ENCODE results near the gene SPATA17.

SPATA17 gene

DNA sequence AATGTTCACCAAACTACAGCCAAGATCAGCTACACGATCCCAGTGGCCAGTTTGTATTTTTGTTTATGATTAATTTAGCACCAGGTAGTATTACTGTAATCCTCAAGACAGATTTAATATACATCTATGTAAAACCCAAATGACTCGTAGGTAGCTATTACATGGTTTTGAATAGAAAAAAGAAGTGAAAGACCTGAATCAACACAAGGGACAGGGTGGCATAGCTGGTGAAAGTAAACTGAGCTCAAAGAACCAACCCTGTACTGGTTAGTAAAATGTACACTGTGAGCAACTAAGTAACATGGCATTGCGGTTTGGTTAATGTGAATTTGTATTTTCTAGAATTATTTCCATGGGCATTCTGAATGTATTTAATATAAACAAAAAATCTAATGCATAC lies 9.1 kb upstream of the SPATA17 start:
- TF ChIP-seq SP1 (IDR thresholded peaks at IDR 0.05) (no peak), FOXA1 (IDR thresholded peaks at IDR 0.05) (no peak), TARDBP (IDR thresholded peaks at IDR 0.05) (no peak), FOXM1 (IDR thresholded peaks at IDR 0.05; ENCODE audit: borderline replicate concordance) (no peak), CTBP1 (IDR thresholded peaks at IDR 0.05; ENCODE audit: borderline replicate concordance) (no peak), BHLHE40 (IDR thresholded peaks at IDR 0.05; ENCODE audit: borderline replicate concordance) (no peak), NFRKB (IDR thresholded peaks at IDR 0.05) (no peak), L3MBTL2 (conservative IDR thresholded peaks at IDR 0.05) (no peak), ARNT (IDR thresholded peaks at IDR 0.05) (no peak), SUZ12 (IDR thresholded peaks at IDR 0.05) (no peak), LEF1 (IDR thresholded peaks at IDR 0.05; ENCODE audit: borderline replicate concordance) (no peak), HDGF (IDR thresholded peaks at IDR 0.05; ENCODE audit: borderline replicate concordance) (no peak), ELF4 (IDR thresholded peaks at IDR 0.05) (no peak), ZNF384 (IDR thresholded peaks at IDR 0.05) (no peak), FOXK2 (IDR thresholded peaks at IDR 0.05) (no peak)
- TF ChIP-seq, protein P1, sequence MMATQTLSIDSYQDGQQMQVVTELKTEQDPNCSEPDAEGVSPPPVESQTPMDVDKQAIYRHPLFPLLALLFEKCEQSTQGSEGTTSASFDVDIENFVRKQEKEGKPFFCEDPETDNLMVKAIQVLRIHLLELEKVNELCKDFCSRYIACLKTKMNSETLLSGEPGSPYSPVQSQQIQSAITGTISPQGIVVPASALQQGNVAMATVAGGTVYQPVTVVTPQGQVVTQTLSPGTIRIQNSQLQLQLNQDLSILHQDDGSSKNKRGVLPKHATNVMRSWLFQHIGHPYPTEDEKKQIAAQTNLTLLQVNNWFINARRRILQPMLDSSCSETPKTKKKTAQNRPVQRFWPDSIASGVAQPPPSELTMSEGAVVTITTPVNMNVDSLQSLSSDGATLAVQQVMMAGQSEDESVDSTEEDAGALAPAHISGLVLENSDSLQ (IDR thresholded peaks at IDR 0.05), result no peak
- ChIA-PET POLR2A (interaction anchor here (1.6 kb wide), 1 partner anchor 9 kb away, joined by 4 read pairs; the partner anchor contains the start of genes GPATCH2 and SPATA17), CTCF (no interaction called here)
- no peak for DNase-seq (ENCODE audit: extremely low spot score)

DNA sequence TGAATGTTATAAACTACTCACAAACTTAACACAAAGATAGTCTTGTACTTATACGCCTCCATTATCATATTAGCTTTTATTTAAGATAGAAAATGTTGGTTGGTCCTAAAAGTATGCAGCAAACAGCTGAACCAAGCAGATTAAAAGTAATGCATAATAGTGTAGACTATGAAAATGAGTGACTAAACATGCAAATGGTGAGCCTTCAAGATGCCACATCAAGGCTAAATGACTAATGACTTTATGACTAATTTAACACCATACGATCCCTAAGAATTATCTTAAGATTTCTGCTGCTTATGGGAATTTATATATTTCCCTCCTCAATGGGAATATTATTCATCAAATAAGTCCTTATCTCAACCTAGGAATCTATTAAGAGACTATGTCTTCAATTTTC lies 4.8 kb upstream of the SPATA17 start:
- ChIA-PET POLR2A (no interaction called here), CTCF (no interaction called here)
- no peak for DNase-seq (ENCODE audit: extremely low spot score)
- no peak for TF ChIP-seq ARNT (IDR thresholded peaks at IDR 0.05)
- TF ChIP-seq ELF4 (IDR thresholded peaks at IDR 0.05), result no peak
- TF ChIP-seq, protein P1 (IDR thresholded peaks at IDR 0.05), result no peak
- TF ChIP-seq NFRKB (IDR thresholded peaks at IDR 0.05), result no peak
- no peak for TF ChIP-seq TARDBP (IDR thresholded peaks at IDR 0.05)
- TF ChIP-seq SUZ12 (IDR thresholded peaks at IDR 0.05), result no peak
- TF ChIP-seq FOXA1 (IDR thresholded peaks at IDR 0.05), result no peak

DNA sequence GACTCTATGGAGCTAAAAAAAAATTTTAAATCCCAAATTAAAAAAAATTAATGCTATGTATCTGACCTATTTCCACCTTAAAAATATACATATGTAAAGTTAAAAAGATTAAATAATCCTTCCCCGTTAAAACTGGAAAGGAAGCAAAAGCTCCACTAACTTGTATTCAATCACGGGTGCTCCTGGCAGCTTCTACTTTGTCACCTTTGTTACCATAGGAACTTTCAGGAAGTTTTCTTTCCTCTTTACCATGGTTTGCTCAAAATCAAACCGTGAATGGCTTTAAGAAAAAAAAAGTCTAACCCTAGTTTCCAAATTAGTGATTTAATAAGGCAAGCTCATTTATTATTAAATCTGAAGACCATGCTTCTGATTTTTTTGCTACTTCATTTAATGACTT lies 3.7 kb upstream of the SPATA17 start:
- no peak for DNase-seq (ENCODE audit: extremely low spot score)
- ChIA-PET CTCF (no interaction called here), POLR2A (no interaction called here)
- TF ChIP-seq SP1 (IDR thresholded peaks at IDR 0.05) (no peak), ELF4 (IDR thresholded peaks at IDR 0.05) (no peak), FOXK2 (IDR thresholded peaks at IDR 0.05) (no peak), CTBP1 (IDR thresholded peaks at IDR 0.05; ENCODE audit: borderline replicate concordance) (no peak), L3MBTL2 (conservative IDR thresholded peaks at IDR 0.05) (no peak)
- TF ChIP-seq, protein P1 (IDR thresholded peaks at IDR 0.05), result no peak

DNA sequence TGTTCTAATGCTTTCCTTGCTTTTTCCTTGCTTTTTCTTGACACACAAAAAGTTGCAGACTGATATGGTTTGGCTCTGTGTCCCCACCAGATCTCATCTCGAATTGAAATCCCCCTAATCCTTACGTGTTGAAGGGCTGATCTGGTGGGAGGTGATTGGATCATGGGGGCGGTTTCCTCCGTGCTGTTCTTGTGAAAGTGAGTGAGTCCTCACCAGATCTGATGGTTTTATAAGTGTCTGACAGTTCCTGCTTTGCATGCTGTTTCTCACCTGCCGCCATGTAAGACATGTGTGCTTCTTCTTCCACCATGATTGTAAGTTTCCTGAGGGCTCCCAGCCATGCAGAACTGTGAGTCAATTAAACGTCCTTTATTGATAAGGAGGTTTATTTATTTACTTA lies 11.3 kb downstream of the SPATA17 start:
- CTCF ChIA-PET, result no interaction called here
- POLR2A ChIA-PET, result no interaction called here
- TF ChIP-seq HDGF (IDR thresholded peaks at IDR 0.05; ENCODE audit: borderline replicate concordance) (no peak), CTBP1 (IDR thresholded peaks at IDR 0.05; ENCODE audit: borderline replicate concordance) (no peak), FOXK2 (IDR thresholded peaks at IDR 0.05) (no peak), ARNT (IDR thresholded peaks at IDR 0.05) (no peak), BHLHE40 (IDR thresholded peaks at IDR 0.05; ENCODE audit: borderline replicate concordance) (no peak), ELF4 (IDR thresholded peaks at IDR 0.05) (no peak)
- TF ChIP-seq, protein P1 (IDR thresholded peaks at IDR 0.05), result no peak
- DNase-seq (ENCODE audit: extremely low spot score), result no peak

DNA sequence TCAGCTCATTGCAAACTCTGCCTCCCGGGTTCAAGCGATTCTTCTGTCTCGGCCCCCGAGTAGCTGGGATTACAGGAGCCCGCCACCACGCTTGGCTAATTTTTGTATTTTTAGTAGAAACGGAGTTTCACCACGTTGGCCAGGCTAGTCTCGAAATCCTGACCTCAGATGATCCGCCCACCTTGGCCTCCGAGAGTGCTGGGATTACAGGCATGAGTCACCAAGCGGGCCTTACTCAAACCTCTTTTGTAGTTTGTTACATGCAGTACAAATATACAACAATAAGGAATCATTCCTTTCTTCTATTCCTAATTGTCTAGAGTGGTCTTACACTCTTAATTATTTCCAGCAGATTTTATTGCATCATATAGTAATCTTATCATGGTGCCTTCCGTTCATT lies 16.6 kb downstream of the SPATA17 start:
- no peak for TF ChIP-seq FOXK2 (IDR thresholded peaks at IDR 0.05)
- TF ChIP-seq ELF4 (IDR thresholded peaks at IDR 0.05), result no peak
- no peak for TF ChIP-seq SP1 (IDR thresholded peaks at IDR 0.05)
- no peak for TF ChIP-seq SUZ12 (IDR thresholded peaks at IDR 0.05)
- no peak for TF ChIP-seq NFRKB (IDR thresholded peaks at IDR 0.05)
- no peak for TF ChIP-seq LEF1 (IDR thresholded peaks at IDR 0.05; ENCODE audit: borderline replicate concordance)
- TF ChIP-seq CTBP1 (IDR thresholded peaks at IDR 0.05; ENCODE audit: borderline replicate concordance), result no peak
- no peak for TF ChIP-seq FOXA1 (IDR thresholded peaks at IDR 0.05)
- no peak for TF ChIP-seq HDGF (IDR thresholded peaks at IDR 0.05; ENCODE audit: borderline replicate concordance)
- no peak for TF ChIP-seq BHLHE40 (IDR thresholded peaks at IDR 0.05; ENCODE audit: borderline replicate concordance)
- TF ChIP-seq L3MBTL2 (conservative IDR thresholded peaks at IDR 0.05), result no peak
- no peak for TF ChIP-seq FOXM1 (IDR thresholded peaks at IDR 0.05; ENCODE audit: borderline replicate concordance)
- no peak for TF ChIP-seq TARDBP (IDR thresholded peaks at IDR 0.05)
- TF ChIP-seq, protein P1 (IDR thresholded peaks at IDR 0.05), result no peak
- no peak for TF ChIP-seq ZNF384 (IDR thresholded peaks at IDR 0.05)
- TF ChIP-seq ARNT (IDR thresholded peaks at IDR 0.05), result no peak
- ChIA-PET POLR2A (no interaction called here), CTCF (no interaction called here)
- DNase-seq (ENCODE audit: extremely low spot score), result no peak

DNA sequence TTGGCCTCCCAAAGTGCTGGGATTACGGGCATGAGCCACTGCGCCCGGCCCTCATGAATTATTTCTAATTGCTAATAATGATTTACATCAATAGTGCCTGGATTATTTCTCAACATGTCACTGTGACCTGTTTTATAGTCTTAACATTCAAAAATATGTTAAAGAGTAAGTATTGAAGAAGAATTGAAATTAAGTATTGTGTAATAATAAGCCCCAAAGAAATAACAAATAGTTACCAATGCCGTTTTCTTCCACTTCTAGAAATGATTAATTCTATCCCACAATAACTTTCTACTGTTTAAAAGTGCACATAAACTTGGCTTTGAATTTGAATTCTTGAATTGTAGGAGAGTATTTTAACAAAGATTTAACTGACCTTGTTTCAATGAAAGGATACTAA lies 19.5 kb downstream of the SPATA17 start:
- CTCF ChIA-PET, result no interaction called here
- no peak for TF ChIP-seq FOXK2 (IDR thresholded peaks at IDR 0.05)
- no peak for TF ChIP-seq HDGF (IDR thresholded peaks at IDR 0.05; ENCODE audit: borderline replicate concordance)
- no peak for TF ChIP-seq NFRKB (IDR thresholded peaks at IDR 0.05)
- TF ChIP-seq CTBP1 (IDR thresholded peaks at IDR 0.05; ENCODE audit: borderline replicate concordance), result no peak
- TF ChIP-seq ARNT (IDR thresholded peaks at IDR 0.05), result no peak
- no peak for TF ChIP-seq ZNF384 (IDR thresholded peaks at IDR 0.05)
- no peak for TF ChIP-seq L3MBTL2 (conservative IDR thresholded peaks at IDR 0.05)
- TF ChIP-seq, protein P1 (IDR thresholded peaks at IDR 0.05), result no peak
- TF ChIP-seq BHLHE40 (IDR thresholded peaks at IDR 0.05; ENCODE audit: borderline replicate concordance), result no peak
- no peak for TF ChIP-seq FOXA1 (IDR thresholded peaks at IDR 0.05)
- TF ChIP-seq LEF1 (IDR thresholded peaks at IDR 0.05; ENCODE audit: borderline replicate concordance), result no peak
- no peak for TF ChIP-seq FOXM1 (IDR thresholded peaks at IDR 0.05; ENCODE audit: borderline replicate concordance)
- no peak for TF ChIP-seq TARDBP (IDR thresholded peaks at IDR 0.05)
- no peak for TF ChIP-seq SUZ12 (IDR thresholded peaks at IDR 0.05)
- TF ChIP-seq SP1 (IDR thresholded peaks at IDR 0.05), result no peak
- no peak for TF ChIP-seq ELF4 (IDR thresholded peaks at IDR 0.05)
- POLR2A ChIA-PET, result no interaction called here

More for the DNA sequence above, 19.5 kb downstream of the SPATA17 start:
- DNase-seq (ENCODE audit: extremely low spot score), result no peak
